Prostate gland (tissue), 2 donors: ENCODE data around the gene DHX32.

ENCODE experiments used
- CTCF ChIP-seq, 4 experiments: fragments of 200-600 bp in 2 of 4; fragments of 450-650 bp in 2 of 4; sonication (generic) in 2 of 4; IDR thresholded peaks; 1 replicate in 3 of 4; 2 replicates in 1 of 4; pipeline ENCODE4 v1.5.1; 2016 to 2019; ENCODE audit warnings: antibody characterized with exemption in 4 of 4, mild to moderate bottlenecking in 2 of 4, moderate library complexity in 2 of 4
- POLR2A ChIP-seq: fragments of 450-650 bp; IDR thresholded peaks from one replicate; pipeline ENCODE4 v1.6.1; 2016; ENCODE audit warnings: antibody characterized with exemption, mild to moderate bottlenecking

GRCh38 chr10:125857185-125857760 lies 23.8 kb downstream of the DHX32 start:
- TF ChIP-seq POLR2A (no peak), CTCF (IDR thresholded peaks at IDR 0.05) (no peak)
